Smooth muscle cell (in vitro differentiated cells): Measurements from ENCODE around the gene RASAL2. TPM values are rescaled to one million over a fixed set of nuclear protein-coding genes. Genes with fewer than 3 reads are reported as not detected.

ENCODE experiments used
- DNase-seq: peaks from one replicate; lab custom pipeline; 2025; ENCODE audit not compliant: unreplicated experiment; lab: John Stamatoyannopoulos, UW
- H2AFZ ChIP-seq: fragments of 200-600 bp; sonication (generic); 2 replicates; pipeline ENCODE4 v1.6.0; 2016; ENCODE audit warnings: antibody characterized with exemption, low read depth, mild to moderate bottlenecking
- H3F3A ChIP-seq: fragments of 200-600 bp; sonication (generic); 2 replicates; pipeline ENCODE4 v1.6.0; 2017; ENCODE audit warnings: antibody characterized with exemption, low read depth
- H3K27ac ChIP-seq: fragments of 200-600 bp; sonication (generic); 2 replicates; pipeline ENCODE4 v1.5.1; 2016; ENCODE audit warnings: low read depth, mild to moderate bottlenecking
- H3K27me3 ChIP-seq: fragments of 200-600 bp; sonication (generic); 2 replicates; pipeline ENCODE4 v1.6.1; 2016; ENCODE audit warnings: low read depth, mild to moderate bottlenecking
- H3K36me3 ChIP-seq: fragments of 200-600 bp; sonication (generic); 2 replicates; pipeline ENCODE4 v1.5.1; 2016; ENCODE audit warnings: low read depth
- H3K4me1 ChIP-seq: fragments of 200-600 bp; sonication (generic); 2 replicates; pipeline ENCODE4 v1.5.1; 2016; ENCODE audit warnings: low read depth
- H3K4me2 ChIP-seq: fragments of 200-600 bp; sonication (generic); 2 replicates; pipeline ENCODE4 v1.6.0; 2016; ENCODE audit warnings: mild to moderate bottlenecking
- H3K4me3 ChIP-seq: fragments of 200-600 bp; sonication (generic); 2 replicates; pipeline ENCODE4 v1.5.1; 2016; ENCODE audit warnings: mild to moderate bottlenecking
- H3K79me2 ChIP-seq: fragments of 200-600 bp; sonication (generic); 2 replicates; pipeline ENCODE4 v1.6.0; 2016; ENCODE audit warnings: low read depth, mild to moderate bottlenecking
- H3K9ac ChIP-seq: fragments of 200-600 bp; sonication (generic); 2 replicates; pipeline ENCODE4 v1.6.0; 2016; ENCODE audit warnings: low read depth
- H3K9me3 ChIP-seq: fragments of 200-600 bp; sonication (generic); replicated peaks from 2 replicates; pipeline ENCODE4 v1.5.1; 2016; ENCODE audit warnings: low read depth
- H4K20me1 ChIP-seq: fragments of 200-600 bp; sonication (generic); 2 replicates; pipeline ENCODE4 v1.6.0; 2016; ENCODE audit warnings: low read depth
- WGBS: methylation state at CpG from one replicate; pipeline ENCODE4 v1.1.7; 2016; ENCODE audit warnings: low lambda C conversion rate; 5-methylcytosine and 5-hydroxymethylcytosine counted together
- polyA plus RNA-seq: library from polyadenylated mRNA; unstranded; fragments of >200 nt; fragmentation: Nextera tagmentation; extraction: Ambion mirVana; gene quantifications from 2 replicates; pipeline ENCODE4 v1.2.1, GENCODE V29; 2016
- total RNA-seq: library from RNA; depleted of rRNA; stranded (reverse); fragments of >200 nt; gene quantifications from 2 replicates; pipeline ENCODE4 v1.2.3, GENCODE V29; 2014
- TF ChIP-seq, protein P1 (sequence below): fragments of 200-600 bp; sonication (generic); IDR thresholded peaks from 2 replicates; pipeline ENCODE4 v1.5.1; 2017; ENCODE audit warnings: borderline replicate concordance, mild to moderate bottlenecking, antibody characterized with exemption; ENCODE audit not compliant: insufficient read depth, poor library complexity, severe bottlenecking

The RASAL2 gene
- total and polyA plus RNA-seq, 2 experiments from 2014 or later: 4.3 to 17.6 TPM

DNA sequence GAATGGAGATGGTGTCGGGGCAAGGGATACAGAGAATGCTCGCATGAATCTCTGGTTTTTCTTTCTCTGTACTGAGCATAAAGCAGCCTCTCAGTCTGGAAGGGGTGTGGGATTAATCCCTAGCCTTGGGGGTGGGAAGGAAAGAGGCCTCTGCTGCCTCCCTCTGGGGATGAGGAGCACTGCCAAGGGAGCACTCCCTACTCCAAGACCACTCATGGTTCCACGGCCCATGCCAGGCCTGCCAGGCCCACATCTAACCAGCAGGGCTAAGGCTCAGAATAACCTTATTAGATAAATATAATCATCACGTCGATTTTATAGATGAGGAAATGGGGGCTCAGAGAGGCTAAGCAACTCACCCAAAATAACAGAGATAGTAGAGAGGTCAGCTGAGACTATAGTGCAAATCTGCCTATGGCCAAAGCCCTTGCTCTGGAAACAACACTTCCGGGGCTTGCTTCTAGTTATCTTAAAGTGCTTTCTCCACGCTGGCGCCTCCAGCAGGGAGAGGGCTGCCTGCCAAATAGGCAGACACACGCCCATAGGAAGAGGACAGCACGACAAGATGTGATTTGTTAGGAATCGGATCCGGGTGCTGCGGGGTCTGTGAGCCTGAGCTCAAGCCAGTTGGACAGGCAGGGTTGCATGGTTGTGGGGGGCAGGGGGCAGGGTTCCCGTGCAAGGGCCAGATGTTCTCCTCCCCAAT lies 419.5 kb downstream of the RASAL2 start:
- Histone ChIP-seq H3K79me2 (no peaks in the 10 kb centered on the region), H3K36me3 (no peaks in the 10 kb centered on the region), H3K4me1 (no peaks in the 10 kb centered on the region), H3K4me2 (no peak overlapping the region), H3K27ac (no peak overlapping the region), H3K9me3 (no peaks in the 10 kb centered on the region), H4K20me1 (no peaks in the 10 kb centered on the region), H3K9ac (no peak overlapping the region), H3K27me3 (no peaks in the 10 kb centered on the region), H3K4me3 (no peak overlapping the region), H2AFZ (no peak overlapping the region), H3F3A (no peaks in the 10 kb centered on the region)
- 80% methylated on average over 14 of the region's 14 CpGs for WGBS
- no peak for DNase-seq
- TF ChIP-seq, protein P1, sequence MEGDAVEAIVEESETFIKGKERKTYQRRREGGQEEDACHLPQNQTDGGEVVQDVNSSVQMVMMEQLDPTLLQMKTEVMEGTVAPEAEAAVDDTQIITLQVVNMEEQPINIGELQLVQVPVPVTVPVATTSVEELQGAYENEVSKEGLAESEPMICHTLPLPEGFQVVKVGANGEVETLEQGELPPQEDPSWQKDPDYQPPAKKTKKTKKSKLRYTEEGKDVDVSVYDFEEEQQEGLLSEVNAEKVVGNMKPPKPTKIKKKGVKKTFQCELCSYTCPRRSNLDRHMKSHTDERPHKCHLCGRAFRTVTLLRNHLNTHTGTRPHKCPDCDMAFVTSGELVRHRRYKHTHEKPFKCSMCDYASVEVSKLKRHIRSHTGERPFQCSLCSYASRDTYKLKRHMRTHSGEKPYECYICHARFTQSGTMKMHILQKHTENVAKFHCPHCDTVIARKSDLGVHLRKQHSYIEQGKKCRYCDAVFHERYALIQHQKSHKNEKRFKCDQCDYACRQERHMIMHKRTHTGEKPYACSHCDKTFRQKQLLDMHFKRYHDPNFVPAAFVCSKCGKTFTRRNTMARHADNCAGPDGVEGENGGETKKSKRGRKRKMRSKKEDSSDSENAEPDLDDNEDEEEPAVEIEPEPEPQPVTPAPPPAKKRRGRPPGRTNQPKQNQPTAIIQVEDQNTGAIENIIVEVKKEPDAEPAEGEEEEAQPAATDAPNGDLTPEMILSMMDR: no peak

GRCh38 chr1:178516110-178516509 lies 422.2 kb downstream of the RASAL2 start:
- Histone ChIP-seq H2AFZ (no peak overlapping the region), H3K79me2 (no peaks in the 10 kb centered on the region), H3F3A (no peaks in the 10 kb centered on the region), H3K9me3 (no peaks in the 10 kb centered on the region), H3K27ac (no peak overlapping the region), H3K4me3 (no peak overlapping the region), H4K20me1 (no peaks in the 10 kb centered on the region), H3K27me3 (no peaks in the 10 kb centered on the region), H3K4me2 (no peak overlapping the region), H3K9ac (no peak overlapping the region), H3K4me1 (no peaks in the 10 kb centered on the region), H3K36me3 (no peaks in the 10 kb centered on the region)
- WGBS: 91% methylated on average over 4 of the region's 4 CpGs
- TF ChIP-seq, protein P1: no peak
- DNase-seq: no peak

DNA sequence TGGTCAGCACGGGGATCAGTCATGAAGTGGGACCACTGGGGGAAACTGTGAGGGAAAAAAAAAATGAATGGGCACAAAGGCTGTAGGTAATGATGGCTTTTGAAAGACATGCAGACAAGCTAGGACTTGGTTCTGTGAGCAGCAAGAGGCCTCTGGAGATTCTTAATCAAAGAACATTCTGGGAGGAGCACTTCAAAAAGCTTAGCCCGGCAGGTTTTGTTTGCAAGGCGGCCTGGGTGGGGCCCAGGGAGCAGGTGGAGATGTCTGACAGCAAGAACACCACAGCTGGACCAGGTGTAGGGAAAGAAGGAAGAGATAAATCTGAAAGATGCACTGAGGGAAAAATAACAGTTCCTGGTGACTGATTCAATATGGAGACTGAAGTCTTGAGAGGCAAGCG lies 425.0 kb downstream of the RASAL2 start:
- Histone ChIP-seq H3K9ac (no peak overlapping the region), H3K9me3 (no peaks in the 10 kb centered on the region), H4K20me1 (no peaks in the 10 kb centered on the region), H3K27ac (no peak overlapping the region), H3K4me1 (no peaks in the 10 kb centered on the region), H3F3A (no peaks in the 10 kb centered on the region), H3K4me3 (no peak overlapping the region), H3K36me3 (no peaks in the 10 kb centered on the region), H2AFZ (no peak overlapping the region), H3K27me3 (no peaks in the 10 kb centered on the region), H3K79me2 (no peaks in the 10 kb centered on the region), H3K4me2 (no peak overlapping the region)
- TF ChIP-seq, protein P1: no peak
- WGBS: 73% methylated on average over 4 of the region's 4 CpGs
- no peak for DNase-seq

- Histone ChIP-seq H4K20me1 (no peaks in the 10 kb centered on the region), H3K36me3 (no peaks in the 10 kb centered on the region), H3K4me2 (no peak overlapping the region), H3K4me1 (no peaks in the 10 kb centered on the region), H3K4me3 (no peak overlapping the region), H3K9ac (no peak overlapping the region), H3K27me3 (no peaks in the 10 kb centered on the region), H3K9me3 (no peaks in the 10 kb centered on the region), H3K27ac (no peak overlapping the region), H3F3A (no peaks in the 10 kb centered on the region), H2AFZ (no peak overlapping the region), H3K79me2 (no peaks in the 10 kb centered on the region)
- TF ChIP-seq, protein P1: no peak
- DNase-seq: no peak
- WGBS: 95% methylated on average over 11 of the region's 11 CpGs
These were observed 426.9 kb downstream of the RASAL2 start for GRCh38 chr1:178520803-178521202.
